22Rv1 (cell line): ENCODE measurements around the gene HBB.

Experiments used
- H3K27ac ChIP-seq: fragments of 450-650 bp; 2 replicates; pipeline ENCODE4 v1.5.1; 2017
- ZFX ChIP-seq: fragments of 450-650 bp; IDR thresholded peaks from 2 replicates; pipeline ENCODE4 v1.6.1; 2017; ENCODE audit warnings: antibody characterized with exemption, borderline replicate concordance
- TF ChIP-seq, protein P1 (sequence below): fragments of 450-650 bp; IDR thresholded peaks from 2 replicates; pipeline ENCODE4 v1.5.1; 2017; ENCODE audit warnings: mild to moderate bottlenecking

Gene HBB

DNA sequence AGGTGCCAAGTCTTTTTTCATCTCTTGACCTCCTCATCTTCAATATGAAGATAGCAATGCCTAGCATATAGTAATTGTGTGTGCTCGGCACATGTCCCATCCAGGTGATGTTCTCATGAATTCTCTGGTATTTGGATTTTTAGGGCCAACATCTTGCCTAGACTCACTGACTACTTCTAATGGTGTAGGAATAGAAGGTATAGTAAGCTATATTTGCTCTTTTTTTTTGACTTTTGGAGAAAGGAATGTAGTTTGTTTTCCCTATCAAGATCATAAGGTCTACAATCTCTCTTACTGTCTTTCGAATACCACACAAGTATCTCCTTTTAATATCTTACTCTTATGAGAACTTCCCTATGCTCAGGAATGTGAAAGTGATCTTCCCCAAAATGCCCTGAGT, 4.2 kb upstream of the HBB start:
- TF ChIP-seq, protein P1, sequence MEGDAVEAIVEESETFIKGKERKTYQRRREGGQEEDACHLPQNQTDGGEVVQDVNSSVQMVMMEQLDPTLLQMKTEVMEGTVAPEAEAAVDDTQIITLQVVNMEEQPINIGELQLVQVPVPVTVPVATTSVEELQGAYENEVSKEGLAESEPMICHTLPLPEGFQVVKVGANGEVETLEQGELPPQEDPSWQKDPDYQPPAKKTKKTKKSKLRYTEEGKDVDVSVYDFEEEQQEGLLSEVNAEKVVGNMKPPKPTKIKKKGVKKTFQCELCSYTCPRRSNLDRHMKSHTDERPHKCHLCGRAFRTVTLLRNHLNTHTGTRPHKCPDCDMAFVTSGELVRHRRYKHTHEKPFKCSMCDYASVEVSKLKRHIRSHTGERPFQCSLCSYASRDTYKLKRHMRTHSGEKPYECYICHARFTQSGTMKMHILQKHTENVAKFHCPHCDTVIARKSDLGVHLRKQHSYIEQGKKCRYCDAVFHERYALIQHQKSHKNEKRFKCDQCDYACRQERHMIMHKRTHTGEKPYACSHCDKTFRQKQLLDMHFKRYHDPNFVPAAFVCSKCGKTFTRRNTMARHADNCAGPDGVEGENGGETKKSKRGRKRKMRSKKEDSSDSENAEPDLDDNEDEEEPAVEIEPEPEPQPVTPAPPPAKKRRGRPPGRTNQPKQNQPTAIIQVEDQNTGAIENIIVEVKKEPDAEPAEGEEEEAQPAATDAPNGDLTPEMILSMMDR: no peak
- TF ChIP-seq ZFX: no peak
- no peak overlapping the region for H3K27ac ChIP-seq

DNA sequence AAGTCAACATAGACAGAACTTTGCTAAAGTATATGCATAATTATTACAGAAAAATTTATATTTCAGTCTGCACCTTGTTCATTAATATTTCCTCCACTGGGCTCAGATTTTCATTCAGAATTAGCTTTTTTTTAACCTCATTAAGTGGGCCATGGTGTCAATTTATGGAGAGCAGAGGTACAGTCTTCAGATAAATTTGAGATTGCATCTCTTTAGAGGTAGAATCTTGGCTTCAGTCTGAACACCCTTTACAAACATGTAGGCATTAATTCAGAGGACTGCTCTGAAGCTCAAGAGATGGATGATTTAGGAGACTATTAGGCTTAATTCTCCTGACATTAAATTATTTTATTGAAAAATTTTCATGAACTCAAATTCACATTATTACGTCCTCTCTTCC, 3.4 kb upstream of the HBB start:
- TF ChIP-seq ZFX: no peak
- TF ChIP-seq, protein P1: no peak

DNA sequence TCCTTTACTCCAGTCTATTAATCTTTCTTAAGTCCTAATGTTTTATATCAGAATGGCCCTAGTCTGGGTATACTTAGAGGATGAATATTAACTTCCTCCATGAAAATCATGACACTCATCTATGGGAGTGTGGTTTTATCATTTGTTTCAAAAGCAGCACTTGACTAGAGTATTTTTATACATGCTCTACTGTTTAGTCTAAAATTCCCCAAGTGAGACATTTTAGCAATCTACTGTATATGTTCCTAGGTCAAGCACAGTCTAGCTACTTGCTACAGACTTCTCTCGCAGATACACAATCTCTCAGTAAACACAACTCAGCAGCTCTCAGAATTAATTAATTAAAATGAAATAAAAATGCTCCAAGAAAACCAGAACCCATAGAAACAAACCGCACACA, 2.9 kb upstream of the HBB start:
- TF ChIP-seq, protein P1: no peak
- no peak for TF ChIP-seq ZFX
- H3K27ac ChIP-seq: no peak overlapping the region

More for the DNA sequence above, 3.4 kb upstream of the HBB start:
- H3K27ac ChIP-seq: no peak overlapping the region

DNA sequence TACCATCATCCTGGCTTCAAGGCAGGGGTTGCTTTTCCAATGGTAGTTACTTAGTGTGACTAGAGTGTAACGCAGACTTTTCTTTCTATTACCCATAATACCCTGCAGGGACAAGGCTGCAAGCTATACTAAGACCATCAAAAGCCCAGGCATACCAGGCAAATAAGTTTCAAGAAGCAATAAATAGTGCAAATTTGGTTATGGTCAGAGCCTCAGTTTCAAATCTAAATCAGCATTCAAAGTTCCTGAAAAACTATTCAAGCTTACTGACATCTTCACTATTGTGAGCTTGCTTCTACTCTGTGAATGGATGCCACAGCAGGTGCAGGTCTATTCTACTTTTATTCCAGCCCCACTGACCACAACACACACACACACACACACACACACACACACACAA, 2.5 kb upstream of the HBB start:
- TF ChIP-seq ZFX: no peak
- TF ChIP-seq, protein P1: no peak
- no peak overlapping the region for H3K27ac ChIP-seq

DNA sequence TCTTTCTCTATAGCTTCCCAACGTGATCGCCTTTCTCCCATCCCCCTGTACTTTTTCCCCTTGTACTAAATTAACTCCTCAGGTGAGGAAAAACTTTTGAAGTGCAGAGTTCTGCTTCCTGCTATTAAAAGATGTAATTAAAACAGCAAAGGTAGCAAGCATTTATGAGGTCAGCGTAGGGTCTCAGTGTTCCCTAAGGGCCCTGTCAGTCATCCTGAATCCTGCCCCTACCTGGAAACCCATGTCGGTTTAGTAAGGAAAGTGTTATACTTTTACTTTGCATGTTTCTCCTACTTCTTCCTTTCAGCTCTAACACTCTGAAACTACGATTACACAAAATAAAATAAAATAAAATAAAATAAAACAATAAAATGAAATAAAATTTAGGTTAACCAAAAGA, 1.3 kb upstream of the HBB start:
- TF ChIP-seq ZFX: no peak
- TF ChIP-seq, protein P1: no peak
- no peak overlapping the region for H3K27ac ChIP-seq

DNA sequence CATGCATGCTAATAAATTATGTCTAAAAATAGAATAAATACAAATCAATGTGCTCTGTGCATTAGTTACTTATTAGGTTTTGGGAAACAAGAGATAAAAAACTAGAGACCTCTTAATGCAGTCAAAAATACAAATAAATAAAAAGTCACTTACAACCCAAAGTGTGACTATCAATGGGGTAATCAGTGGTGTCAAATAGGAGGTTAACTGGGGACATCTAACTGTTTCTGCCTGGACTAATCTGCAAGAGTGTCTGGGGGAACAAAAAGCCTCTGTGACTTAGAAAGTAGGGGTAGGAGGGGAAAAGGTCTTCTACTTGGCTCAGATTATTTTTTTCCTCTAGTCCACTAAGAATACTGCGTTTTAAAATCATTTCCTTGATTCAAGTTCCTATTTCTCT, 810 bp upstream of the HBB start:
- TF ChIP-seq, protein P1: no peak
- no peak for TF ChIP-seq ZFX
- no peak overlapping the region for H3K27ac ChIP-seq

DNA sequence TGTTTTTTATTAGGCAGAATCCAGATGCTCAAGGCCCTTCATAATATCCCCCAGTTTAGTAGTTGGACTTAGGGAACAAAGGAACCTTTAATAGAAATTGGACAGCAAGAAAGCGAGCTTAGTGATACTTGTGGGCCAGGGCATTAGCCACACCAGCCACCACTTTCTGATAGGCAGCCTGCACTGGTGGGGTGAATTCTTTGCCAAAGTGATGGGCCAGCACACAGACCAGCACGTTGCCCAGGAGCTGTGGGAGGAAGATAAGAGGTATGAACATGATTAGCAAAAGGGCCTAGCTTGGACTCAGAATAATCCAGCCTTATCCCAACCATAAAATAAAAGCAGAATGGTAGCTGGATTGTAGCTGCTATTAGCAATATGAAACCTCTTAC, 1.4 kb downstream of the HBB start:
- TF ChIP-seq ZFX: no peak
- TF ChIP-seq, protein P1: no peak
- H3K27ac ChIP-seq: no peak overlapping the region
